Uterus (tissue), 4 donors: ENCODE measurements around the gene AKT2. TPM values are rescaled to one million over a fixed set of nuclear protein-coding genes. Genes with fewer than 3 reads are reported as not detected.
A peak's percentile ranks its signal among the peaks of the same experiment; 100 is the strongest.

Experiments
- DNase-seq, 2 donors: peaks; one replicate each; pipeline ENCODE4 v3.0.0-alpha.2; 2019 to 2020
- H3K27ac ChIP-seq, 2 donors: fragments of 200-600 bp; sonication (generic); 1 replicate in 1 of 2; 2 replicates in 1 of 2; pipeline ENCODE4 v1.5.1; 2016 to 2018
- H3K27me3 ChIP-seq, 2 donors: fragments of 200-600 bp; sonication (generic); one replicate each; pipeline ENCODE4 v1.5.1; 2018 to 2019; ENCODE audit warnings: control low read depth in 1 of 2
- H3K36me3 ChIP-seq, 2 donors: fragments of 200-600 bp; sonication (generic); one replicate each; pipeline ENCODE4 v1.5.1; 2019; ENCODE audit warnings: control low read depth in 1 of 2
- H3K4me1 ChIP-seq, 2 donors: fragments of 200-600 bp; sonication (generic); one replicate each; pipeline ENCODE4 v1.5.1; 2018 to 2019; ENCODE audit warnings: control low read depth in 1 of 2
- H3K4me3 ChIP-seq, 2 donors: fragments of 200-600 bp; sonication (generic); 1 replicate in 1 of 2; 2 replicates in 1 of 2; pipeline ENCODE4 v1.5.1; 2018 to 2019; ENCODE audit warnings: mild to moderate bottlenecking in 1 of 2
- H3K9me3 ChIP-seq, 2 donors: fragments of 200-600 bp; sonication (generic); one replicate each; pipeline ENCODE4 v1.5.1; 2019; ENCODE audit warnings: control low read depth in 1 of 2
- CTCF ChIP-seq, 4 experiments: fragments of 200-600 bp in 2 of 4; fragments of 450-650 bp in 2 of 4; sonication (generic) in 2 of 4; IDR thresholded peaks; one replicate each; pipeline ENCODE4 v1.5.1; 2016 to 2019; ENCODE audit warnings: antibody characterized with exemption in 4 of 4, mild to moderate bottlenecking in 2 of 4, moderate library complexity in 1 of 4
- POLR2A ChIP-seq, 2 donors: fragments of 450-650 bp; IDR thresholded peaks; one replicate each; pipeline ENCODE4 v1.6.1; 2016; ENCODE audit warnings: antibody characterized with exemption in 2 of 2, mild to moderate bottlenecking in 1 of 2, moderate library complexity in 1 of 2
- intact Hi-C: fragments of 100-400 bp; cut with DNase I; formaldehyde crosslinking; loops from one replicate; pipeline ENCODE4 v1.15.1; 2023; ENCODE audit warnings: low total_unique reads
- total RNA-seq, 4 donors: library from RNA; depleted of rRNA in 3 of 4; stranded (reverse); fragments of >200 nt in 3 of 4; gene quantifications; one replicate each; pipeline versions ENCODE4 v1.1.0 to v1.2.4, GENCODE V29; 2014 to 2023
- donor health status: DM: yes; HTN: yes; CAD: no.

The AKT2 gene
- total RNA-seq, 4 donors from 2014 or later: 32.6 to 177 (median 95.2) TPM

GRCh38 chr19:40193587-40193849, 91.6 kb downstream of the AKT2 start:
- TF ChIP-seq POLR2A (IDR thresholded peaks at IDR 0.05): no peak
- no peak for TF ChIP-seq CTCF (IDR thresholded peaks at IDR 0.05)
- H3K27ac ChIP-seq: no peak overlapping the region
- no peak overlapping the region for H3K4me3 ChIP-seq
- H3K9me3 ChIP-seq: no peaks in the 10 kb centered on the region
- DNase-seq: no peak
- intact Hi-C loops: no loop called here
- no peaks in the 10 kb centered on the region for H3K27me3 ChIP-seq
- H3K36me3 ChIP-seq: no peaks in the 10 kb centered on the region
- H3K4me1 ChIP-seq: peaks cover 0 to 11% of the 10 kb centered on the region in 2 donors

- no peak for DNase-seq
- TF ChIP-seq CTCF (IDR thresholded peaks at IDR 0.05) (no peak), POLR2A (IDR thresholded peaks at IDR 0.05) (no peak)
- Histone ChIP-seq H3K27me3 (no peaks in the 10 kb centered on the region), H3K27ac (no peak overlapping the region), H3K36me3 (no peaks in the 10 kb centered on the region), H3K9me3 (no peaks in the 10 kb centered on the region), H3K4me3 (no peak overlapping the region), H3K4me1 (peaks cover 0 to 11% of the 10 kb centered on the region in 2 donors)
- intact Hi-C loops: no loop called here
Observed at GRCh38 chr19:40192758-40193586, 92.2 kb downstream of the AKT2 start.

DNA sequence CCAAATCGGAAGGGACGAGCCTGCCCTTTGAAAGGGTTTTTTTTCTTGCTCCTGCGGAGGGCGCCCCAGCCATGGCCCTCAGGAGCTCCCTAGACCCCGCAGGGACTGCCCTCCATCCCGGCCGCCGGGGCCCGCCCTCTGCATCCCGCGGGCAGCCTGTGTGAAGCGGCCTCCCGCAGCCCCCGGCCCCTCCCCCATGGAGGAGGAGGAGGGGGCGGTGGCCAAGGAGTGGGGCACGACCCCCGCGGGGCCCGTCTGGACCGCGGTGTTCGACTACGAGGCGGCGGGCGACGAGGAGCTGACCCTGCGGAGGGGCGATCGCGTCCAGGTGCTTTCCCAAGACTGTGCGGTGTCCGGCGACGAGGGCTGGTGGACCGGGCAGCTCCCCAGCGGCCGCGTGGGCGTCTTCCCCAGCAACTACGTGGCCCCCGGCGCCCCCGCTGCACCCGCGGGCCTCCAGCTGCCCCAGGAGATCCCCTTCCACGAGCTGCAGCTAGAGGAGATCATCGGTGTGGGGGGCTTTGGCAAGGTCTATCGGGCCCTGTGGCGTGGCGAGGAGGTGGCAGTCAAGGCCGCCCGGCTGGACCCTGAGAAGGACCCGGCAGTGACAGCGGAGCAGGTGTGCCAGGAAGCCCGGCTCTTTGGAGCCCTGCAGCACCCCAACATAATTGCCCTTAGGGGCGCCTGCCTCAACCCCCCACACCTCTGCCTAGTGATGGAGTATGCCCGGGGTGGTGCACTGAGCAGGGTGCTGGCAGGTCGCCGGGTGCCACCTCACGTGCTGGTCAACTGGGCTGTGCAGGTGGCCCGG, 93.1 kb downstream of the AKT2 start:
- H3K4me1 ChIP-seq: peaks cover 0 to 11% of the 10 kb centered on the region in 2 donors
- intact Hi-C loops: no loop called here
- no peaks in the 10 kb centered on the region for H3K9me3 ChIP-seq
- peak in 1 of 2 donors; percentile 35 for DNase-seq
- H3K4me3 ChIP-seq: peak overlapping the region; percentile 74 to 92
- H3K36me3 ChIP-seq: no peaks in the 10 kb centered on the region
- peak overlapping the region; percentile 95 to 96 for H3K27ac ChIP-seq
- no peaks in the 10 kb centered on the region for H3K27me3 ChIP-seq
- TF ChIP-seq CTCF (IDR thresholded peaks at IDR 0.05): no peak
- no peak for TF ChIP-seq POLR2A (IDR thresholded peaks at IDR 0.05)

- Histone ChIP-seq H3K9me3 (no peaks in the 10 kb centered on the region), H3K27me3 (no peaks in the 10 kb centered on the region), H3K27ac (peak within 1 kb of the TSS; percentile 95 to 96), H3K4me1 (peaks cover 0 to 11% of the 10 kb centered on the region in 2 donors), H3K36me3 (no peaks in the 10 kb centered on the region), H3K4me3 (peak within 1 kb of the TSS; percentile 74 to 92)
- peak; percentile 68 to 80 for DNase-seq
- TF ChIP-seq CTCF (IDR thresholded peaks at IDR 0.05): no peak
- peak; percentile 43 to 47 for TF ChIP-seq POLR2A (IDR thresholded peaks at IDR 0.05)
- intact Hi-C loops: no loop called here
Observed at GRCh38 chr19:40190891-40191835, 94.0 kb downstream of the AKT2 start, which contains the start of gene MAP3K10. Gene MAP3K10 (plus strand): TSS chr19:40191426. CDS start chr19:40192032, 606 bp downstream.
